ENCODE measurements around the gene AHCTF1. TPM values are rescaled to one million over a fixed set of nuclear protein-coding genes. Genes with fewer than 3 reads are reported as not detected.

Gene AHCTF1
- total and polyA plus RNA-seq, 2 of the 8 experiments (the other 6 are each of a cell fraction or from before 2014, with no cell fraction given) = 7.9 to 44.5 TPM

- H3K79me2 ChIP-seq (ENCODE audit: control insufficient read depth in 1 of 2, insufficient read depth in 2 of 2, low read length in 2 of 2) = peaks cover 10 to 21% of the 10 kb centered on the region in 2 experiments
- POLR2A ChIA-PET (ENCODE audit: partially characterized antibody) = interaction anchor here (0.6 to 1.0 kb wide), 2 partner anchors 145 to 148 kb away, joined by 3 read pairs; partner anchors contain the start of gene ZNF670
- FAIRE-seq = no peak
- H2BK5ac ChIP-seq (ENCODE audit: low read depth, low read length) = no peak overlapping the region
- WGBS, 2 experiments (ENCODE audit: extremely low coverage in 1 of 2, insufficient coverage in 1 of 2, insufficient read length in 1 of 2, insufficient replicate concordance in 2 of 2, low coverage in 1 of 2, low lambda C conversion rate in 2 of 2, missing lambda C conversion rate in 1 of 2) = 77% methylated on average over 2 of the region's 2 CpGs; no CpG with 5 or more reads in 1 of the 2 experiments
- H3K23me2 ChIP-seq (ENCODE audit: low read depth, low read length) = no peaks in the 10 kb centered on the region; the same call in 1 of the 2 replicates
- H4K8ac ChIP-seq (ENCODE audit: extremely low read depth, insufficient read depth, low read length) = no peak overlapping the region
- no peak overlapping the region for H4K91ac ChIP-seq (replicated peaks; ENCODE audit: insufficient read length, low read length)
- H3K18ac ChIP-seq (ENCODE audit: extremely low read depth, low read length) = no peak overlapping the region
- no peaks in the 10 kb centered on the region for H3K9me3 ChIP-seq (ENCODE audit: insufficient read depth in 2 of 2, low read depth in 1 of 2, low read length in 1 of 2)
- H3K56ac ChIP-seq (replicated peaks; ENCODE audit: insufficient read length, low read depth, low read length) = no peak overlapping the region
- no peak overlapping the region for H3K23ac ChIP-seq (ENCODE audit: insufficient read length)
- no peak overlapping the region for H3K9ac ChIP-seq (replicated peaks in 1 of 4; ENCODE audit: extremely low read depth in 1 of 4, low read depth in 3 of 4, low read length in 3 of 4)
- CTCF ChIA-PET (ENCODE audit: partially characterized antibody) = no interaction called here
- H3K4ac ChIP-seq (replicated peaks; ENCODE audit: insufficient read length, low read depth, low read length) = no peak overlapping the region
- H2AFZ ChIP-seq (ENCODE audit: low read length) = no peak overlapping the region
- H3K4me2 ChIP-seq (ENCODE audit: insufficient read depth in 1 of 2, low read depth in 2 of 2, low read length in 2 of 2) = no peak overlapping the region
- no peak overlapping the region for H2BK120ac ChIP-seq (replicated peaks; ENCODE audit: low read depth, low read length)
- H3K27ac ChIP-seq (ENCODE audit: low read depth, low read length) = no peak overlapping the region
- no peak overlapping the region for H3K4me3 ChIP-seq (ENCODE audit: extremely low read depth in 1 of 4, insufficient read depth in 2 of 4, low read depth in 3 of 4, low read length in 4 of 4)
- H2BK12ac ChIP-seq (ENCODE audit: low read depth, low read length) = no peak overlapping the region
- DNase-seq (ENCODE audit: low read depth in 1 of 2, low spot score in 2 of 2) = no peak
- no peak overlapping the region for H3K14ac ChIP-seq (ENCODE audit: insufficient read length)
- H4K20me1 ChIP-seq (replicated peaks in 1 of 2; ENCODE audit: control insufficient read depth in 1 of 2, insufficient read depth in 2 of 2, low read length in 2 of 2) = peaks cover 4% of the 10 kb centered on the region in 2 experiments
- H3K79me1 ChIP-seq (ENCODE audit: low read depth, low read length) = no peaks in the 10 kb centered on the region; the same call in 1 of the 2 replicates
- peaks cover 0 to 4% (median 0%) of the 10 kb centered on the region in 4 experiments; a peak in 2 of 7 replicates for H3K4me1 ChIP-seq (replicated peaks in 1 of 4; ENCODE audit: control insufficient read depth in 3 of 4, insufficient read depth in 4 of 4, low read length in 3 of 4)
- no peak overlapping the region for H2BK15ac ChIP-seq (ENCODE audit: low read length)
- H2AK5ac ChIP-seq (ENCODE audit: low read depth, low read length) = no peak overlapping the region
- TF ChIP-seq FOSL1 (IDR thresholded peaks at IDR 0.05; ENCODE audit: insufficient read depth, low read depth, low read length) = no peak
- TF ChIP-seq JUN (IDR thresholded peaks at IDR 0.05; ENCODE audit: low read depth, low read length) = no peak
- TF ChIP-seq GTF2F1 (IDR thresholded peaks at IDR 0.05; ENCODE audit: borderline replicate concordance, low read depth, low read length) = no peak
- TF ChIP-seq KDM1A (IDR thresholded peaks at IDR 0.05; ENCODE audit: borderline replicate concordance, low read length) = no peak
- TF ChIP-seq CTBP2 (IDR thresholded peaks at IDR 0.05; ENCODE audit: borderline replicate concordance, insufficient read depth, insufficient read length, low read length) = no peak
- no peak for TF ChIP-seq NRF1 (IDR thresholded peaks at IDR 0.05; ENCODE audit: low read depth, low read length)
- TF ChIP-seq EZH2 (IDR thresholded peaks at IDR 0.05; ENCODE audit: low read depth, low read length, severe bottlenecking) = no peak
- no peak for TF ChIP-seq ZNF274 (IDR thresholded peaks at IDR 0.05; ENCODE audit: borderline replicate concordance, extremely low read depth, low read length)
- TF ChIP-seq CBX8 (IDR thresholded peaks at IDR 0.05; ENCODE audit: borderline replicate concordance, low read depth, low read length) = no peak
- TF ChIP-seq RBBP5 (IDR thresholded peaks at IDR 0.05; ENCODE audit: borderline replicate concordance, low read depth, low read length) = no peak
- H4K5ac ChIP-seq (ENCODE audit: insufficient read length, low read depth, low read length) = no peak overlapping the region
- peaks cover 0 to 5% (median 4%) of the 10 kb centered on the region in 4 experiments; a peak in 4 of 8 replicates for H3K36me3 ChIP-seq (ENCODE audit: control insufficient read depth in 2 of 4, insufficient read depth in 4 of 4, low read length in 3 of 4)
- H2BK20ac ChIP-seq (ENCODE audit: low read length) = no peak overlapping the region
- no peaks in the 10 kb centered on the region for H3K27me3 ChIP-seq (replicated peaks in 1 of 4; ENCODE audit: control insufficient read depth in 3 of 4, extremely low read depth in 1 of 4, insufficient read depth in 3 of 4, low read length in 3 of 4)
These were observed 2.1 kb upstream of the AHCTF1 start for GRCh38 chr1:246933893-246934292.
